ENCODE measurements around the gene SCYL1.

DNA sequence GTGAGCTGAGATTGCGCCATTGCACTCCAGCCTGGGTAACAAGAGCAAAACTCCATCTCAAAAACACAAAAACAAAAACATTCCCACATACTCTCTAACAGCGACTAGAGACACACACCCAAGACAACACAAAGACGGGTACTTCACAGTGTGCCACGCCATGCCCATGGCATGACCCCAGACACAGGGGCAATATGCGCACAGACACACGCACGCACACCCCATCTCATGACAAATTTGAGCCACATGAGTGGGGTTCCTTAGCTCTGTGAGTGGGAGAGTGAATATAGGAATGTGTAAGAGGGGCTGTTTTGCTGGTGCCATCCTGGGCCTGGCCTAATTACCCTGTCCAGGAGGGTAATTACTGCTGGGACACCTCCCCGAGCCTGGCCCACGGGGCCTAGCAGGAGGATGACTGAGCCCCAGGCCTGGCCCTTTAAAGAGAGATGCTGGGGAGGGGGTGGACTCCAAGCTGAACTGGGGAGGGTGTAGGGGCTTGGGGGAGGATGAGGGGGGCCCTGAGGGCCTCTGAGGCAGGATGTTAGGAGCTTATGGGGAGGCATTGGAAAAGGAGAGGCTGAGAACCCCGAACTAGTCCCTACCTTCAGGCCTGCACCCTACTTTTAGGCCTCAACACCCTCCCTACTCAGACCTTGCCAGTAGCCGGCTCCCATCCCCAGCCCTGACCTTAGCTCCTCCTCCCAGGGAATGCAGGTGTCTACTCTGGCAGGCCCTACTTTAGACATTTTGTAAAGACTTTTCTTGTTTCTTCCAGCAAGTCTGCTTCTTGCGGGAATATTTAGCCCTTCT, 31.8 kb downstream of the SCYL1 start:
- TF ChIP-seq, protein P1, sequence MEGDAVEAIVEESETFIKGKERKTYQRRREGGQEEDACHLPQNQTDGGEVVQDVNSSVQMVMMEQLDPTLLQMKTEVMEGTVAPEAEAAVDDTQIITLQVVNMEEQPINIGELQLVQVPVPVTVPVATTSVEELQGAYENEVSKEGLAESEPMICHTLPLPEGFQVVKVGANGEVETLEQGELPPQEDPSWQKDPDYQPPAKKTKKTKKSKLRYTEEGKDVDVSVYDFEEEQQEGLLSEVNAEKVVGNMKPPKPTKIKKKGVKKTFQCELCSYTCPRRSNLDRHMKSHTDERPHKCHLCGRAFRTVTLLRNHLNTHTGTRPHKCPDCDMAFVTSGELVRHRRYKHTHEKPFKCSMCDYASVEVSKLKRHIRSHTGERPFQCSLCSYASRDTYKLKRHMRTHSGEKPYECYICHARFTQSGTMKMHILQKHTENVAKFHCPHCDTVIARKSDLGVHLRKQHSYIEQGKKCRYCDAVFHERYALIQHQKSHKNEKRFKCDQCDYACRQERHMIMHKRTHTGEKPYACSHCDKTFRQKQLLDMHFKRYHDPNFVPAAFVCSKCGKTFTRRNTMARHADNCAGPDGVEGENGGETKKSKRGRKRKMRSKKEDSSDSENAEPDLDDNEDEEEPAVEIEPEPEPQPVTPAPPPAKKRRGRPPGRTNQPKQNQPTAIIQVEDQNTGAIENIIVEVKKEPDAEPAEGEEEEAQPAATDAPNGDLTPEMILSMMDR (IDR thresholded peaks at IDR 0.05; ENCODE audit: low read length) = no peak
- no peak for TF ChIP-seq EZH2 (IDR thresholded peaks at IDR 0.05; ENCODE audit: borderline replicate concordance, low read length)
